ENCODE data around the gene CFAP20DC. TPM values are rescaled to one million over a fixed set of nuclear protein-coding genes. Genes with fewer than 3 reads are reported as not detected.
"Not testable (repeated sequence)": the region's sequence is repeated elsewhere in the genome, so short reads cannot be mapped to it uniquely, and the experiment has no call there.

Gene CFAP20DC
- polyA plus RNA-seq, 3 donors: 0.32 to 0.36 TPM; not detected in 1

GRCh38 chr3:58728723-58729122 is 321.1 kb downstream of the CFAP20DC start:
- 97 to 100% (median 100%) methylated on average over 1 of the region's 1 CpG for WGBS, 3 donors

GRCh38 chr3:58725326-58725853 is 324.4 kb downstream of the CFAP20DC start:
- 82 to 91% (median 87%) methylated on average over 7 of the region's 7 CpGs for WGBS, 3 donors
- H3K27ac ChIP-seq (ENCODE audit: low read depth, low read length): no peak overlapping the region

More at GRCh38 chr3:58728723-58729122, 321.1 kb downstream of the CFAP20DC start:
- no peak overlapping the region for H3K27ac ChIP-seq (ENCODE audit: low read depth, low read length)

- 59 to 84% (median 69%) methylated on average over 11 of the region's 11 CpGs for WGBS, 3 donors
These were observed 325.5 kb downstream of the CFAP20DC start for GRCh38 chr3:58724336-58724735.

GRCh38 chr3:58723173-58723572 is 326.7 kb downstream of the CFAP20DC start:
- H3K27ac ChIP-seq (ENCODE audit: low read depth, low read length): no peak overlapping the region
- WGBS, 3 donors: 62 to 69% (median 64%) methylated on average over 3 of the region's 3 CpGs

More at GRCh38 chr3:58724336-58724735, 325.5 kb downstream of the CFAP20DC start:
- no peak overlapping the region for H3K27ac ChIP-seq (ENCODE audit: low read depth, low read length)

- WGBS, 3 donors: 53 to 63% (median 58%) methylated on average over 4 of the region's 4 CpGs
- H3K27ac ChIP-seq (ENCODE audit: low read depth, low read length): no peak overlapping the region
These were observed 327.3 kb downstream of the CFAP20DC start for GRCh38 chr3:58722561-58722960.

GRCh38 chr3:58720526-58720925 is 329.3 kb downstream of the CFAP20DC start:
- H3K27ac ChIP-seq (ENCODE audit: low read depth, low read length): no peak overlapping the region
- WGBS, 3 donors: 76 to 85% (median 80%) methylated on average over 3 of the region's 3 CpGs

- WGBS, 3 donors: 60 to 74% (median 67%) methylated on average over 2 of the region's 2 CpGs
- H3K27ac ChIP-seq (ENCODE audit: low read depth, low read length): no peak overlapping the region
These were observed 330.1 kb downstream of the CFAP20DC start for GRCh38 chr3:58719684-58720083.

- 82 to 85% (median 83%) methylated on average over 3 of the region's 3 CpGs for WGBS, 3 donors
- H3K27ac ChIP-seq (ENCODE audit: low read depth, low read length): no peak overlapping the region
These were observed 336.0 kb downstream of the CFAP20DC start for GRCh38 chr3:58713715-58714401.

GRCh38 chr3:58711871-58712270 is 338.0 kb downstream of the CFAP20DC start:
- H3K27ac ChIP-seq (ENCODE audit: low read depth, low read length): no peak overlapping the region
- 79 to 86% (median 79%) methylated on average over 8 of the region's 8 CpGs for WGBS, 3 donors

- H3K27ac ChIP-seq (ENCODE audit: low read depth, low read length): not testable (repeated sequence)
- 74 to 92% (median 85%) methylated on average over 3 of the region's 3 CpGs for WGBS, 3 donors
These were observed 340.8 kb downstream of the CFAP20DC start for GRCh38 chr3:58708983-58709382.

GRCh38 chr3:58708116-58708791 is 341.6 kb downstream of the CFAP20DC start:
- WGBS, 3 donors: 70 to 75% (median 72%) methylated on average over 3 of the region's 3 CpGs
- H3K27ac ChIP-seq (ENCODE audit: low read depth, low read length): no peak overlapping the region

- H3K27ac ChIP-seq (ENCODE audit: low read depth, low read length): no peak overlapping the region
- WGBS, 3 donors: 71 to 89% (median 73%) methylated on average over 3 of the region's 3 CpGs
These were observed 342.4 kb downstream of the CFAP20DC start for GRCh38 chr3:58707390-58707930.

- WGBS, 3 donors: 90 to 92% (median 91%) methylated on average over 2 of the region's 2 CpGs
- H3K27ac ChIP-seq (ENCODE audit: low read depth, low read length): no peak overlapping the region
These were observed 343.2 kb downstream of the CFAP20DC start for GRCh38 chr3:58706395-58707167.

GRCh38 chr3:58704745-58705144 is 345.1 kb downstream of the CFAP20DC start:
- 38 to 46% (median 39%) methylated on average over 2 of the region's 2 CpGs for WGBS, 3 donors
- no peak overlapping the region for H3K27ac ChIP-seq (ENCODE audit: low read depth, low read length)

- H3K27ac ChIP-seq (ENCODE audit: low read depth, low read length): not testable (repeated sequence)
- WGBS, 3 donors: 70 to 90% (median 83%) methylated on average over 2 of the region's 2 CpGs
These were observed 345.5 kb downstream of the CFAP20DC start for GRCh38 chr3:58704304-58704703.

- no peak overlapping the region for H3K27ac ChIP-seq (ENCODE audit: low read depth, low read length)
These were observed 351.6 kb downstream of the CFAP20DC start for GRCh38 chr3:58698246-58698645.

GRCh38 chr3:58697561-58697960 is 352.3 kb downstream of the CFAP20DC start:
- H3K27ac ChIP-seq (ENCODE audit: low read depth, low read length): no peak overlapping the region

- not testable (repeated sequence) for H3K27ac ChIP-seq (ENCODE audit: low read depth, low read length)
- 78 to 91% (median 79%) methylated on average over 3 of the region's 3 CpGs for WGBS, 3 donors
These were observed 353.0 kb downstream of the CFAP20DC start for GRCh38 chr3:58696813-58697212.

GRCh38 chr3:58696093-58696492 is 353.7 kb downstream of the CFAP20DC start:
- 53 to 67% (median 64%) methylated on average over 1 of the region's 1 CpG for WGBS, 3 donors
- H3K27ac ChIP-seq (ENCODE audit: low read depth, low read length): no peak overlapping the region
